HFFc6 (cell line): ENCODE measurements around the gene NAGA. TPM values are rescaled to one million over a fixed set of nuclear protein-coding genes. Genes with fewer than 3 reads are reported as not detected.

Experiments used
- DNase-seq: peaks from one replicate; pipeline ENCODE4 v3.0.0-alpha.2; 2018
- H3K27ac Mint-ChIP-seq: 2 replicates; pipeline ENCODE4 v1.8.0; 2020; ENCODE audit warnings: mild to moderate bottlenecking, mixed read lengths
- H3K27me3 Mint-ChIP-seq: 2 replicates; pipeline ENCODE4 v1.8.0; 2021; ENCODE audit warnings: mild to moderate bottlenecking, moderate library complexity, mixed read lengths; ENCODE audit not compliant: insufficient read depth
- H3K36me3 Mint-ChIP-seq: 2 replicates; pipeline ENCODE4 v1.8.0; 2021; ENCODE audit warnings: low read depth, mixed read lengths
- H3K4me1 Mint-ChIP-seq: 2 replicates; pipeline ENCODE4 v1.8.0; 2020; ENCODE audit warnings: low read depth, mixed read lengths
- H3K4me3 Mint-ChIP-seq: 2 replicates; pipeline ENCODE4 v1.8.0; 2020; ENCODE audit warnings: mild to moderate bottlenecking, moderate library complexity, mixed read lengths
- H3K9me3 Mint-ChIP-seq: 2 replicates; pipeline ENCODE4 v1.8.0; 2020; ENCODE audit warnings: mild to moderate bottlenecking, mixed read lengths
- CTCF ChIP-seq: fragments of 200-600 bp; sonication (generic); IDR thresholded peaks from 2 replicates; pipeline ENCODE4 v1.5.0; 2021; ENCODE audit warnings: antibody characterized with exemption, mild to moderate bottlenecking
- total RNA-seq, 6 experiments: library from RNA; stranded (reverse); fragmentation: NEBNext Ultra II Directional; extraction: Animal tissue kit (Norgen Biotek cat#: 25700); gene quantifications; 2 replicates in 1 of 6; 3 replicates in 5 of 6; pipeline ENCODE4 v1.2.3, GENCODE V29; 2021

The NAGA gene
- total RNA-seq, 6 experiments from 2014 or later = 19.5 to 24.4 (median 21.7) TPM

- no peak for DNase-seq
- no peak for TF ChIP-seq CTCF
- H3K4me3 Mint-ChIP-seq = no peak overlapping the region
- peaks cover 19% of the 10 kb centered on the region for H3K36me3 Mint-ChIP-seq
- no peak overlapping the region for H3K27ac Mint-ChIP-seq
- no peaks in the 10 kb centered on the region; the same call in 1 of the 2 replicates for H3K27me3 Mint-ChIP-seq
- no peaks in the 10 kb centered on the region for H3K4me1 Mint-ChIP-seq
- peaks cover 17% of the 10 kb centered on the region for H3K9me3 Mint-ChIP-seq
Observed at GRCh38 chr22:42052765-42053164, 17.8 kb downstream of the NAGA start.

GRCh38 chr22:42050641-42051180 is 19.9 kb downstream of the NAGA start:
- H3K9me3 Mint-ChIP-seq = no peaks in the 10 kb centered on the region
- peaks cover under 1% of the 10 kb centered on the region; the same call in 1 of the 2 replicates for H3K36me3 Mint-ChIP-seq
- H3K4me3 Mint-ChIP-seq = no peak overlapping the region
- no peak overlapping the region for H3K27ac Mint-ChIP-seq
- TF ChIP-seq CTCF = no peak
- no peak for DNase-seq
- H3K27me3 Mint-ChIP-seq = no peaks in the 10 kb centered on the region; the same call in 1 of the 2 replicates
- peaks cover 6% of the 10 kb centered on the region for H3K4me1 Mint-ChIP-seq

- DNase-seq = no peak
- peaks cover 6% of the 10 kb centered on the region; the same call in 1 of the 2 replicates for H3K36me3 Mint-ChIP-seq
- peaks cover 9% of the 10 kb centered on the region for H3K27me3 Mint-ChIP-seq
- TF ChIP-seq CTCF = no peak
- H3K4me1 Mint-ChIP-seq = peaks cover under 1% of the 10 kb centered on the region
- peaks cover 24% of the 10 kb centered on the region for H3K9me3 Mint-ChIP-seq
- H3K4me3 Mint-ChIP-seq = no peak overlapping the region
- H3K27ac Mint-ChIP-seq = no peak overlapping the region
Observed at GRCh38 chr22:42041784-42042183, 28.8 kb downstream of the NAGA start.

GRCh38 chr22:42039271-42039670 is 31.3 kb downstream of the NAGA start:
- DNase-seq = peak; percentile 44
- no peak for TF ChIP-seq CTCF
- peaks cover 6% of the 10 kb centered on the region; the same call in 1 of the 2 replicates for H3K36me3 Mint-ChIP-seq
- no peak overlapping the region for H3K27ac Mint-ChIP-seq
- H3K9me3 Mint-ChIP-seq = peaks cover 25% of the 10 kb centered on the region
- peaks cover 10% of the 10 kb centered on the region for H3K27me3 Mint-ChIP-seq
- H3K4me3 Mint-ChIP-seq = peak overlapping the region; percentile 16; the same call in 1 of the 2 replicates
- no peaks in the 10 kb centered on the region; the same call in 1 of the 2 replicates for H3K4me1 Mint-ChIP-seq

GRCh38 chr22:42035256-42035655 is 35.4 kb downstream of the NAGA start:
- no peak overlapping the region for H3K27ac Mint-ChIP-seq
- no peak for TF ChIP-seq CTCF
- no peak for DNase-seq
- peaks cover 8% of the 10 kb centered on the region; the same call in 1 of the 2 replicates for H3K9me3 Mint-ChIP-seq
- no peak overlapping the region for H3K4me3 Mint-ChIP-seq
- H3K27me3 Mint-ChIP-seq = peaks cover 7% of the 10 kb centered on the region
- H3K36me3 Mint-ChIP-seq = no peaks in the 10 kb centered on the region
- H3K4me1 Mint-ChIP-seq = peaks cover 13% of the 10 kb centered on the region
